Measurements from ENCODE around the gene TMEM14C. TPM values are rescaled to one million over a fixed set of nuclear protein-coding genes. Genes with fewer than 3 reads are reported as not detected.

Gene TMEM14C
- total RNA-seq, 1 experiment from 2014 or later = 134 TPM

DNA sequence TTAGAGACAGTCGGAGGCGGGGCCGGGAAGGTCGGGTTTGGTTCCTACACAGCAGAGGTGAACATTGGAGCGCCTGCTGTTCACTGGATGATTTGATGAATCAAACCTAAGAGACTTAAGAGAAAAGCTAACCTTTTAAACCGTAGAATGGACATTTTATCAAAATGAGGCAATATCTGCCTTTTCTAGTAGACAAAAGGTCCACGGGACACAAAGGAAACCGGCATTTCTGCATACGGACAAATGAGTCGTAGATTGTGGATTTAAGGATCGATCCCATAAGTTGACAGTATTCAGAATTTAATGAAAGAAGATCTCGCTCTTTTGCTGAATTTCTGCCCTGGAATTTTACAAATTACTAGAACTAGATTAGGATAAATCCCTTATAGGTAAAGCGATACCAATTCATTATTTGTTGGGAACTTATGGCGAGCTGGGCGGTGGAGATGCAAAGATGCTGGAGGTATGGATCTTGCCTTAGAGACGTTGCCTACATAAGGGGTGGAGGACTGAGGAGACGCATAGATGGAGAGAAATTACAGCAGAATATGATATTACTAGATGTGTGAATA, 27.7 kb upstream of the TMEM14C start:
- no peaks in the 10 kb centered on the region for H3K9me3 Mint-ChIP-seq (ENCODE audit: unreplicated experiment)
- Histone ChIP-seq H3K4me1 (peaks cover 7% of the 10 kb centered on the region; the same call in 1 of the 2 replicates), H3K36me3 (ENCODE audit: control insufficient read depth, insufficient read depth, low read length) (no peaks in the 10 kb centered on the region), H3K27me3 (replicated peaks; ENCODE audit: control insufficient read depth, insufficient read depth, low read length) (no peaks in the 10 kb centered on the region), H3K9me3 (no peaks in the 10 kb centered on the region), H3K4me3 (ENCODE audit: low read depth, low read length) (peak overlapping the region; percentile 46)
- H3K4me1 Mint-ChIP-seq (ENCODE audit: low read depth, unreplicated experiment) = no peaks in the 10 kb centered on the region
- DNase-seq = no peak
- H3K4me3 Mint-ChIP-seq (ENCODE audit: unreplicated experiment) = peak overlapping the region; percentile 86
- TSS peak; percentile 79 for BruUV-seq (replicated peaks)
- H3K36me3 Mint-ChIP-seq (ENCODE audit: insufficient read depth, unreplicated experiment) = peaks cover 32% of the 10 kb centered on the region
- H3K27ac Mint-ChIP-seq (ENCODE audit: unreplicated experiment) = peak overlapping the region; percentile 99
- TF ChIP-seq, protein P1, sequence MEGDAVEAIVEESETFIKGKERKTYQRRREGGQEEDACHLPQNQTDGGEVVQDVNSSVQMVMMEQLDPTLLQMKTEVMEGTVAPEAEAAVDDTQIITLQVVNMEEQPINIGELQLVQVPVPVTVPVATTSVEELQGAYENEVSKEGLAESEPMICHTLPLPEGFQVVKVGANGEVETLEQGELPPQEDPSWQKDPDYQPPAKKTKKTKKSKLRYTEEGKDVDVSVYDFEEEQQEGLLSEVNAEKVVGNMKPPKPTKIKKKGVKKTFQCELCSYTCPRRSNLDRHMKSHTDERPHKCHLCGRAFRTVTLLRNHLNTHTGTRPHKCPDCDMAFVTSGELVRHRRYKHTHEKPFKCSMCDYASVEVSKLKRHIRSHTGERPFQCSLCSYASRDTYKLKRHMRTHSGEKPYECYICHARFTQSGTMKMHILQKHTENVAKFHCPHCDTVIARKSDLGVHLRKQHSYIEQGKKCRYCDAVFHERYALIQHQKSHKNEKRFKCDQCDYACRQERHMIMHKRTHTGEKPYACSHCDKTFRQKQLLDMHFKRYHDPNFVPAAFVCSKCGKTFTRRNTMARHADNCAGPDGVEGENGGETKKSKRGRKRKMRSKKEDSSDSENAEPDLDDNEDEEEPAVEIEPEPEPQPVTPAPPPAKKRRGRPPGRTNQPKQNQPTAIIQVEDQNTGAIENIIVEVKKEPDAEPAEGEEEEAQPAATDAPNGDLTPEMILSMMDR (IDR thresholded peaks at IDR 0.05; ENCODE audit: insufficient read depth in 1 of 2, low read depth in 1 of 2, low read length in 1 of 2, severe bottlenecking in 1 of 2, unreplicated experiment in 1 of 2) = no peak
- H3K27me3 Mint-ChIP-seq (ENCODE audit: insufficient read depth, unreplicated experiment) = no peaks in the 10 kb centered on the region
- CTCF ChIA-PET = interaction anchor here (0.6 to 1.1 kb wide), 7 partner anchors 19 to 128 kb away, joined by 3 to 7 read pairs (median 4); partner anchors contain the start of gene TMEM14C
- POLR2A ChIA-PET = interaction anchor here (0.6 to 1.5 kb wide), 16 partner anchors 27 to 1857 kb away, joined by 3 to 21 read pairs (median 5); partner anchors contain the start of genes TMEM14B and TMEM14C
- intact Hi-C loops (cut with micrococcal nuclease; ENCODE audit: unreplicated experiment) = loop anchor here (1.0 to 10.0 kb wide), 5 partner anchors 27 to 184 kb away; partner anchors contain the start of gene TMEM14B

- POLR2A ChIA-PET = no interaction called here
- intact Hi-C loops (cut with micrococcal nuclease; ENCODE audit: unreplicated experiment) = loop anchor here (10.0 kb wide), 1 partner anchor 112 kb away; no protein-coding TSS in a partner anchor
- no peaks in the 10 kb centered on the region for H3K9me3 Mint-ChIP-seq (ENCODE audit: unreplicated experiment)
- Histone ChIP-seq H3K4me1 (peaks cover 7% of the 10 kb centered on the region; the same call in 1 of the 2 replicates), H3K36me3 (ENCODE audit: control insufficient read depth, insufficient read depth, low read length) (no peaks in the 10 kb centered on the region), H3K27me3 (replicated peaks; ENCODE audit: control insufficient read depth, insufficient read depth, low read length) (no peaks in the 10 kb centered on the region), H3K9me3 (no peaks in the 10 kb centered on the region), H3K4me3 (ENCODE audit: low read depth, low read length) (no peak overlapping the region)
- peaks cover 47% of the 10 kb centered on the region for H3K36me3 Mint-ChIP-seq (ENCODE audit: insufficient read depth, unreplicated experiment)
- TF ChIP-seq, protein P1 (IDR thresholded peaks at IDR 0.05; ENCODE audit: insufficient read depth in 1 of 2, low read depth in 1 of 2, low read length in 1 of 2, severe bottlenecking in 1 of 2, unreplicated experiment in 1 of 2) = no peak
- no peaks in the 10 kb centered on the region for H3K4me1 Mint-ChIP-seq (ENCODE audit: low read depth, unreplicated experiment)
- CTCF ChIA-PET = no interaction called here
- DNase-seq = no peak
- no peaks in the 10 kb centered on the region for H3K27me3 Mint-ChIP-seq (ENCODE audit: insufficient read depth, unreplicated experiment)
- no TSS peak for BruUV-seq (replicated peaks)
- no peak overlapping the region for H3K27ac Mint-ChIP-seq (ENCODE audit: unreplicated experiment)
- peak overlapping the region; percentile 86 for H3K4me3 Mint-ChIP-seq (ENCODE audit: unreplicated experiment)
Observed at GRCh38 chr6:10696655-10697054, 26.2 kb upstream of the TMEM14C start.

DNA sequence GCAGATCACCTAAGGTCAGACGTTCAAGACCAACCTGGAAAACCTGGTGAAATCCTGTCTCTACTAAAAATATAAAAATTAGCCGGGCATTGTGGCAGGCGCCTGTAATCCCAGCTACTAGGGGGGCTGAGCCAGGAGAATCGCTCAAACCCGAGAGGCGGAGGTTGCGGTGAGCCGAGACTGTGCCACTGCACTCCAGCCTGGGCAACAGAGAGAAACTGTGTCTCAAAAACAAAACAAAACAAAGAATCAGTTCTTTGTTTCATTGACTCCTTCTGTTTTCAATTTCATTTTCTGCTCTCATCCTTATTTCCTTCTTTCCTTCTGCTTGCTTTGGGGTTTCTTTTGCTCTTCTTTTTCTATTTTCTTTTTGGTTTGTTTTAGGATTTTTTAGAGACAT, 8.9 kb upstream of the TMEM14C start:
- H3K27me3 ChIP-seq (replicated peaks; ENCODE audit: control insufficient read depth, insufficient read depth, low read length) = no peaks in the 10 kb centered on the region
- H3K36me3 Mint-ChIP-seq (ENCODE audit: insufficient read depth, unreplicated experiment) = peaks cover 29% of the 10 kb centered on the region
- intact Hi-C loops (cut with micrococcal nuclease; ENCODE audit: unreplicated experiment) = no loop called here
- CTCF ChIA-PET = interaction anchor here (0.6 kb wide), 1 partner anchor 19 kb away, joined by 3 read pairs; the partner anchor contains the start of gene PAK1IP1
- H3K4me3 Mint-ChIP-seq (ENCODE audit: unreplicated experiment) = no peak overlapping the region
- no peak overlapping the region for H3K4me3 ChIP-seq (ENCODE audit: low read depth, low read length)
- no peak overlapping the region for H3K27ac Mint-ChIP-seq (ENCODE audit: unreplicated experiment)
- no peak for DNase-seq
- H3K36me3 ChIP-seq (ENCODE audit: control insufficient read depth, insufficient read depth, low read length) = no peaks in the 10 kb centered on the region; the same call in 1 of the 2 replicates
- H3K27me3 Mint-ChIP-seq (ENCODE audit: insufficient read depth, unreplicated experiment) = no peaks in the 10 kb centered on the region
- H3K4me1 Mint-ChIP-seq (ENCODE audit: low read depth, unreplicated experiment) = peaks cover 8% of the 10 kb centered on the region
- 0 out of 2 replicates have a peak, but pooled peaks cover 5% of the 10 kb centered on the region for H3K9me3 ChIP-seq
- H3K9me3 Mint-ChIP-seq (ENCODE audit: unreplicated experiment) = no peaks in the 10 kb centered on the region
- POLR2A ChIA-PET = no interaction called here
- TF ChIP-seq, protein P1 (IDR thresholded peaks at IDR 0.05; ENCODE audit: insufficient read depth in 1 of 2, low read depth in 1 of 2, low read length in 1 of 2, severe bottlenecking in 1 of 2, unreplicated experiment in 1 of 2) = no peak
- H3K4me1 ChIP-seq = no peaks in the 10 kb centered on the region
- BruUV-seq (replicated peaks) = no TSS peak
